ENCODE measurements around the gene LRRC61. TPM values are rescaled to one million over a fixed set of nuclear protein-coding genes. Genes with fewer than 3 reads are reported as not detected.

LRRC61 gene
- total RNA-seq, 2 donors from 2014 or later, result 37.1 to 37.3 TPM

DNA sequence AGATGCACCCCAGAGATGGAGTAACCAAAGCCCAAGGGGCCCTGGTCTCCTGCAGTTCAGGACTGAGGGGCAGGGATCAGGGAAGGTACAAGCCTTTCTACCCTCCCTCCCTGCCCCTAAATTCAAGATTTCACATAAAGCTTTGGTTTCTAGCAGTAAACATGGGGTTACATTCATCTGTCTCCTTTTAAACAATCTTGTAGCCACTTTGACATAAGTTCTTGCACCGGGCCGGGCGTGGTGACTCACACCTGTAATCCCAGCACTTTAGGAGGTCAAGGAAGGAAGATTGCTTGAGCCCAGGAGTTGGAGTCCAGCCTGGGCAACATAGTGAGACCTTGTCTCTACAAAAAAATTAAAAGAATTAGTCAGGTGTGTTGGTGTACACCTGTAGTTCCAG lies 4.2 kb downstream of the LRRC61 start:
- H3K4me1 Mint-ChIP-seq (ENCODE audit: low read depth), result peaks cover 35% of the 10 kb centered on the region
- H3K36me3 Mint-ChIP-seq (ENCODE audit: insufficient read depth in 2 of 2), result peaks cover 17 to 26% of the 10 kb centered on the region in 2 donors
- ATAC-seq (replicated peaks in 1 of 2), result no peak

DNA sequence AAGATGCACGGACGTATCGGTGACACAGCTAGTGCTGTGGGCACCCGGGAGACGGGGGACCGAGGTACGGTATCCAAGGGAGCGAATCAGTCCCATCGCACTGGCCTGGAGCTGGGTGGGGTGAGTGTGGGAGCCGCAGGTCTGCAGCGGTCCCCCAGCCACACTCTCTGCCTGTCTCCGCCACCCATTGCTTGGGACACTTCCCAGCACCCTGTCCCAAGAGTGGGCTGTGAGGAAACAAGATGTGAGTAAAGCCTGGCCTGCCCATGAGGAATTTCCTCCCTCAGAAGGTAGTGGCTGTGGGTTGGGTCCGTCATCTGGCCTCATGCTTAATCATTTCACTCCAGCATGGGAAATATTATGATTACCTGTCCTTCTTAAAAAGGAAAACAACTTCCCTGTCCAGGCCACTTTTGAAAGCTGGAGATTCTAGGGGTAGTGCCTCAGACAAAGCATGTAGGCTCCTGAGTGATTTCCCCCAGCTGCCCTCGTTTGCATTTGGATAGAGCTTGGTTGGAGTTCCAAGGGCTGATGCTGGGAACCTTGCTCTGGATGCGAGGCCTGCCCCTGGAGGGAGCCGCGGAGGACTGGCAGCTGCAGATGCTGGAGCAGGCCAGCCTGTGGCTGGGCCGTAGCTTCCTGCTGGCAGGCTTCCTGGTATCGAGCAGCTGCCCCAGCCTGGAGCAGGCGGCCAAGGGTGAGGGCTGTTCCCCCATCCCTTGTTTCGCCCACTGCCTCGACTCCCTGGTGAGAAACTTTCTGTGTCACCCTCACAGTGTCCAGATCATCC lies 6.4 kb downstream of the LRRC61 start:
- H3K4me1 Mint-ChIP-seq (ENCODE audit: low read depth), result peaks cover 23% of the 10 kb centered on the region
- no peak for DNase-seq
- H3K27me3 Mint-ChIP-seq (ENCODE audit: low read depth), result no peaks in the 10 kb centered on the region
- no peak overlapping the region for H3K4me3 Mint-ChIP-seq
- no peak overlapping the region for H3K27ac Mint-ChIP-seq
- ATAC-seq (replicated peaks in 1 of 2), result no peak
- H3K36me3 Mint-ChIP-seq (ENCODE audit: insufficient read depth in 2 of 2), result peaks cover 11 to 15% of the 10 kb centered on the region in 2 donors
- no peaks in the 10 kb centered on the region for H3K9me3 Mint-ChIP-seq

More for the DNA sequence above, 4.2 kb downstream of the LRRC61 start:
- DNase-seq, result no peak
- H3K27me3 Mint-ChIP-seq (ENCODE audit: low read depth), result no peaks in the 10 kb centered on the region
- H3K27ac Mint-ChIP-seq, result no peak overlapping the region
- no peaks in the 10 kb centered on the region for H3K9me3 Mint-ChIP-seq
- H3K4me3 Mint-ChIP-seq, result no peak overlapping the region

DNA sequence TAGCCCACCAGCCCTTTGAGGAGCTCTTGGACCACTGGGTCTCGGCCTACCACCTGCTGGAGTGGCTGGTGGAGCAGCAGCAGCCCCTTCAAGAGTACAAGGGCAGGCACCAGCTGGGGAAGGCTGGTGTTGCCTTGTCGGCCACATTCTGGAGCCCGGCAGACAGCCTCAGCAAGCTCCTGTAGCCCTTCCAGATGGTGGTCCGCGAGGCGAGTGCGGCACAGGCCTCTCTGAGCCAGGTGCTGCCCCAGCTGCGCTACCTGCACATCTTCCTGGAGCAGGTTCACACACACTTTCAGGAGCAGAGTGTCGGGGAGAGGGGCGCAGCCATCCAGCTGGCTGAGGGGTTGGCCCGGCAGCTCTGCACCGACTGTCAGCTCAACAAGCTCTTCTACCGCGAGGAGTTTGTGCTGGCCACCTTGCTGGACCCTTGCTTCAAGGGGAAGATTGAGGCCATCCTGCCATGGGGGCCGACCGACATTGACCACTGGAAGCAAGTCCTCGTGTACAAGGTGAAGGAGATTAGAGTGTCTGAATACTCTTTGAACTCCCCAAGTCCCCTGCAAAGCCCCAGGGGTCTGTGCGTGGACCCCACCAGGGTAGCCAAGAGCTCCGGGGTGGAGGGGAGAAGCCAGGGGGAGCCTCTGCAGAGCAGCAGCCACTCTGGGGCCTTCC lies 7.2 kb downstream of the LRRC61 start:
- H3K4me3 Mint-ChIP-seq, result no peak overlapping the region
- no peak overlapping the region for H3K27ac Mint-ChIP-seq
- H3K9me3 Mint-ChIP-seq, result no peaks in the 10 kb centered on the region
- no peak for ATAC-seq (replicated peaks in 1 of 2)
- peaks cover 15% of the 10 kb centered on the region for H3K4me1 Mint-ChIP-seq (ENCODE audit: low read depth)
- H3K27me3 Mint-ChIP-seq (ENCODE audit: low read depth), result no peaks in the 10 kb centered on the region
- no peak for DNase-seq
- peaks cover 7 to 9% of the 10 kb centered on the region in 2 donors for H3K36me3 Mint-ChIP-seq (ENCODE audit: insufficient read depth in 2 of 2)

DNA sequence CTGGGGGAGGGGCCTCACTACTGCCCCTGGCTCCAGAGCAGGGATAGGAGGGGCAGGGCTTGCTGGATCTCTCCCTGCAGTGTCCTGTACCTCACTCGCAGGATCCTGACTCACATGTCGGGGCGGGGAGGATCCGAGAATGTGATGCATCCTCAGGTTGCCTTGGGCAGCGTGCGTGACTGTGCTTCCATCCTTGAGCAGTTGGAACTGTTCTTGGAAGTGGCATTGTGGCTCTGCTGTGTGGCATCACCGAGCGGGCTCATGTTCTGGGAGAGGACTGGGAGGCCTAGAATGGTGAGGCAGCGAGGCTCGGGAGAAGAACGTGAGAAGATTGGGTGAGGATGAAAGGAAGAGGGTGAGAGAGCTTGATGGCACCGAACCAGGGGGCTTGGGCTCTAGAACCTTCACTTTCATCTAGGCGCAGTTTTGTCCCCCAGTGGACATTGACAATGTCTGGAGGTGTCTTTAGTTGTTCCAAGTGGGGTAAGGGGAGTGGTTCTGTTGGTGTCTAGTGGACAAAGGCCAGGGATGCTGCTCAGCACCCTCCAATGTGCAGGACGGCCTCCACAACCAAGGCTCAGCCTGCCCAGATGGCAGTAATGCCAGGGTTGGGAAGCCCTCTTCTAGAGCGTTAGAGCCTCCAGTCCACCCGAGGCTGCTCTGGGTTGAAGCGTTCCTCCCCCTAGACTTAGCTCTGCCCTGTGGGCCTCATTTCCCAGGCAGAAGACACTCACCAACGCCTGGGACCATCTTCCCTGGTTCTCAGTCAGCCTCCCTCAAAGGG lies 9.9 kb downstream of the LRRC61 start:
- Mint-ChIP-seq H3K27ac (no peak overlapping the region), H3K9me3 (no peaks in the 10 kb centered on the region), H3K4me3 (no peak overlapping the region), H3K27me3 (ENCODE audit: low read depth) (no peaks in the 10 kb centered on the region), H3K4me1 (ENCODE audit: low read depth) (no peaks in the 10 kb centered on the region), H3K36me3 (ENCODE audit: insufficient read depth in 2 of 2) (peaks cover 2 to 5% of the 10 kb centered on the region in 2 donors)
- ATAC-seq (replicated peaks in 1 of 2), result no peak
- DNase-seq, result no peak

DNA sequence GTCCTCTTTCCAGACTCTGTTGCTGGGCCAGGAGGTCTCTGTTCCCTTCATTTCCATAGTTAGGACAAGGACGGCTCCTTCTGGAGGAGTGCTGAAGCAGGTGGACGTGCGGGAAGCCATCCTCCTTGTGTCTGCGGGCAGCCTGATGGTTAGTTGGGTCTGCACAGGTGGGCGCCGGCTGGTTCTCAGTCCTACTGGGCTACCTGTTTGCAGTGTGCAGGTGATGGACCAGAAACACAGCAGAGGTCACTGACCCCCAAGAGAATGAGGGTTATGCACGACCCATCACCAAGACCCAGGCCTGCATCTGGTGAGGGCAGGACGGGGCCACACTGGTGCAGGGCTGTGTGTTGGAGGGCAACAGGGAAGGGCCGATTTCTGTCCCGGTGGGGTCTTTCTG lies 10.5 kb downstream of the LRRC61 start:
- Mint-ChIP-seq H3K4me1 (ENCODE audit: low read depth) (no peaks in the 10 kb centered on the region), H3K4me3 (no peak overlapping the region), H3K27ac (no peak overlapping the region), H3K36me3 (ENCODE audit: insufficient read depth in 2 of 2) (peaks cover 2 to 5% of the 10 kb centered on the region in 2 donors), H3K9me3 (no peaks in the 10 kb centered on the region), H3K27me3 (ENCODE audit: low read depth) (no peaks in the 10 kb centered on the region)
- DNase-seq, result no peak
- no peak for ATAC-seq (replicated peaks in 1 of 2)

DNA sequence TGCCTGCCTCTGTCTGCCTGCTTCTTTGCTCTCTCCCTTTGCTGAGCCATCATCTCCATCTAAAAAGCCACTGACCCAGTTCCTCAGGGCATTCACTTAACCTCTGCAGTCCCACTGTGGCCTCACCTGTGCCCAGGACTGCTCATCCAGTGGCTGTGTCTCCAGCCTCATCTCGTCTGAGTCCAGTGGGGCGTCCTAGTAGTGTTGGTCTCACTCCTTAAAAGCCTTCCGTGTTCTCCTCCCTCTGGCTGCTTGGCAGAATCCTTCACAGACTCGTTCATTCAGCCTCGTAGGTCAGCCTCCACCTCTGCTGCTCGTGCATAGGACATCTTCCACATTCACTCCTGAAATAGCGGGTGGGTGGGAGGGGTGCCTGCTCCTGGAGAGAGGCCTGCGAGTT lies 11.0 kb downstream of the LRRC61 start:
- Mint-ChIP-seq H3K9me3 (no peaks in the 10 kb centered on the region), H3K36me3 (ENCODE audit: insufficient read depth in 2 of 2) (peaks cover under 1 to 3% of the 10 kb centered on the region in 2 donors), H3K27me3 (ENCODE audit: low read depth) (no peaks in the 10 kb centered on the region), H3K4me1 (ENCODE audit: low read depth) (no peaks in the 10 kb centered on the region), H3K27ac (no peak overlapping the region), H3K4me3 (no peak overlapping the region)
- DNase-seq, result no peak
- ATAC-seq (replicated peaks in 1 of 2), result no peak

DNA sequence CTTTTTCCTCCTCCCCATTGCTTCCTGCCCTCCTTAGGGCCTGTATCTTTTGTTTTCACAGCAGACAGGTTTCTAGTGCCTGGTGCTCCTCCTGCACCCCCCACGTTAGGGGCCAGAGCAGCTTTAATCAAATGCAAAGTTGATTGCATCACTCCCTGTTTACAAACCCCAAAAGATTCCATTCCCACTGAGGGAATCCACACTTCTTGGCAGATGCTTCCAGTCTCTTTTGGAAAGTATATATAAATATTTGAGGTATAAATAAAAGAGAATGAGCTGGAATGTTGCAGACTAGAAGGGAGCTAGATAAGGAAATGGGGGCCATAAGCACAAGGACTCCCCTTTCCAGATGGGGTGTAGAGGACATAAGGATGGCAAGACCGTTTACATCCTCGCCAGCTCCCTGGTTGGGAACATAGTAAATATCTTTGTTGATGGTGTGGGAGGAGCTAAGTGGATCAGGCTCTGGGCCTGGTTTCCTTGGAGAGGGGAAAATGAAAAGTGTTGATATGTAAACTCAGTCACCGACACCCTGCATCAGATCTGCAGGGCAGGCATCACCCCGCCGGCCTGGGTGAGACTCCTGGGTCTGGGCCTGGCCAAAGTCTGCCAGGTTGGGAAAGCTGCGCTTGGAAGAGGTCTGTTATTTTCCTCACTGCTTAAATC lies 12.1 kb downstream of the LRRC61 start:
- ATAC-seq (replicated peaks in 1 of 2) (no peak), DNase-seq (no peak)
- Mint-ChIP-seq H3K4me1 (ENCODE audit: low read depth) (no peaks in the 10 kb centered on the region), H3K36me3 (ENCODE audit: insufficient read depth in 2 of 2) (peaks cover 0 to 2% of the 10 kb centered on the region in 2 donors), H3K27ac (no peak overlapping the region), H3K27me3 (ENCODE audit: low read depth) (peaks cover 8% of the 10 kb centered on the region), H3K9me3 (no peaks in the 10 kb centered on the region), H3K4me3 (no peak overlapping the region)

DNA sequence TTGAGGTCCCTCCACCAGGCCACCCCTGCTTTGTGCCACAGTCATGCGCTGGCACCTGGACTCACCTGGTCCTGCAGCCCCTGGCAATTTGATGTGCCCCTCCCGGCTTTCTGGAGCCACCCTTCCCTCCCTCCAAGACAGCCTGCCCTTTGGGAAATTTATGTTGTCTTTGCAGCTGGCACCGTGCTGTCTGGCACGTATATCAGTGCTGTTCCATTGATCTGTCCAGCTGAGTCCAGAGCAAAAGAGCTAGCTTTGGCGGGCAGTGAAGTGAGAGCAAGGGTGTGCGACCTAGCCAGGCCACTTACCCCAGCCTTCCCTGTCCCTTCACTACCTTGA lies 12.6 kb downstream of the LRRC61 start:
- no peak overlapping the region for H3K27ac Mint-ChIP-seq
- H3K36me3 Mint-ChIP-seq (ENCODE audit: insufficient read depth in 2 of 2), result peaks cover 0 to 2% of the 10 kb centered on the region in 2 donors
- H3K27me3 Mint-ChIP-seq (ENCODE audit: low read depth), result peaks cover 8% of the 10 kb centered on the region

DNA sequence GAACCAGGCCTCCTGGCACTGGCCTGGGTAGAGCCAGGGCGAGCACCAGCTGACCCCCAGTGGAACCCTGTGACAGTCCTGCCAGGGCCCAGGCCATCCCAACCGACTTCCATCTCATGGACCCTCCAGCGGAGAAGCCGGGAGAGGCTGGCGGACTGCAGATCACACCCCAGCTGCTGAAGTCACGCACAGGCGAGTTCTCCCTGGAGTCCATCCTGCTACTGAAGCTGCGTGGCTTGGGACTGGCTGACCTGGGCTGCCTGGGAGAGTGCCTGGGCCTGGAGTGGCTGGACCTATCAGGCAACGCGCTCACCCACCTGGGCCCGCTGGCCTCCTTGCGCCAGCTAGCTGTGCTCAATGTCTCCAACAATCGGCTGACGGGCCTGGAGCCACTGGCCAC lies 13.6 kb downstream of the LRRC61 start:
- no peaks in the 10 kb centered on the region for H3K36me3 Mint-ChIP-seq (ENCODE audit: insufficient read depth in 2 of 2)
- H3K4me3 Mint-ChIP-seq, result no peak overlapping the region
- H3K9me3 Mint-ChIP-seq, result no peaks in the 10 kb centered on the region
- no peak for DNase-seq
- ATAC-seq (replicated peaks in 1 of 2), result no peak
- H3K27me3 Mint-ChIP-seq (ENCODE audit: low read depth), result peaks cover 16% of the 10 kb centered on the region
- H3K27ac Mint-ChIP-seq, result no peak overlapping the region
- no peaks in the 10 kb centered on the region for H3K4me1 Mint-ChIP-seq (ENCODE audit: low read depth)

More for the DNA sequence above, 12.6 kb downstream of the LRRC61 start:
- Mint-ChIP-seq H3K9me3 (no peaks in the 10 kb centered on the region), H3K4me1 (ENCODE audit: low read depth) (no peaks in the 10 kb centered on the region), H3K4me3 (no peak overlapping the region)
- DNase-seq, result no peak
- no peak for ATAC-seq (replicated peaks in 1 of 2)

DNA sequence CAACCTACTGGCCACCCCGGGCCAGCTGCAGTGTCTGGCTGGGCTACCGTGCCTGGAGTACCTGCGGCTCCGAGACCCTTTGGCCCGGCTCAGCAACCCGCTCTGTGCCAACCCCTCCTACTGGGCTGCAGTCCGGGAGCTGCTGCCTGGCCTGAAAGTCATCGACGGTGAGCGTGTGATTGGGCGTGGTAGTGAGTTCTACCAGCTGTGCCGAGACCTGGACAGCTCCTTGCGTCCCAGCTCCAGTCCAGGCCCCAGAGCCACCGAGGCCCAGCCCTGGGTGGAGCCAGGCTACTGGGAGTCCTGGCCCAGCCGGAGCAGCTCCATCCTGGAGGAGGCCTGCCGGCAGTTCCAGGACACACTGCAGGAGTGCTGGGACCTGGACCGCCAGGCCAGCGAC lies 14.0 kb downstream of the LRRC61 start:
- no peaks in the 10 kb centered on the region for H3K9me3 Mint-ChIP-seq
- no peaks in the 10 kb centered on the region for H3K4me1 Mint-ChIP-seq (ENCODE audit: low read depth)

DNA sequence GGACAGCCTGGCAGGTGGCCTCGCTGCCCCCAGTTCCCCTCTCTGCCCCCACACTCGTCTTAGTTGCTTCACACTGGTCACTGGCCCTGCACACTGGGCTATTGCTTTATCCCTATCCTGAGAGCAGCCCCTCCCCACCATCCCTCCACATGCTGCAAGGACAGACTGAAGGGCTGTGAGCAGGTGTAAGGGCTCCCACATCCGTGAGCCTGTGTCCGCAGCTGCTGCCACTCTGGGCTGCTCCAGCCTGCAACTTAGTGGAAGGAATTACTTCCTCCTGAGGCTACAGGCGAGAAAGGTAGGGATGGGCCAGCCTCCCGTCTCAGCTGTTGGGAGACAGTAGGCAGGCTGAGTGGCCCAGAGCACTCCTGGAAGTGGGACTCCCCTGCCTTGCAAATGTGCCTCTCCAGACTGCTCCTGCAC lies 14.5 kb downstream of the LRRC61 start:
- no peak for ATAC-seq (replicated peaks in 1 of 2)
- H3K27me3 Mint-ChIP-seq (ENCODE audit: low read depth), result peaks cover 25% of the 10 kb centered on the region
- H3K4me1 Mint-ChIP-seq (ENCODE audit: low read depth), result no peaks in the 10 kb centered on the region
- H3K9me3 Mint-ChIP-seq, result no peaks in the 10 kb centered on the region
- no peak for DNase-seq
- H3K36me3 Mint-ChIP-seq (ENCODE audit: insufficient read depth in 2 of 2), result peaks cover 2% of the 10 kb centered on the region in 2 donors
- no peak overlapping the region for H3K4me3 Mint-ChIP-seq
- no peak overlapping the region for H3K27ac Mint-ChIP-seq

More for the DNA sequence above, 14.0 kb downstream of the LRRC61 start:
- DNase-seq, result no peak
- H3K36me3 Mint-ChIP-seq (ENCODE audit: insufficient read depth in 2 of 2), result peaks cover 2% of the 10 kb centered on the region in 2 donors
- H3K27ac Mint-ChIP-seq, result no peak overlapping the region
- peaks cover 21% of the 10 kb centered on the region for H3K27me3 Mint-ChIP-seq (ENCODE audit: low read depth)
- ATAC-seq (replicated peaks in 1 of 2), result no peak
- H3K4me3 Mint-ChIP-seq, result no peak overlapping the region

DNA sequence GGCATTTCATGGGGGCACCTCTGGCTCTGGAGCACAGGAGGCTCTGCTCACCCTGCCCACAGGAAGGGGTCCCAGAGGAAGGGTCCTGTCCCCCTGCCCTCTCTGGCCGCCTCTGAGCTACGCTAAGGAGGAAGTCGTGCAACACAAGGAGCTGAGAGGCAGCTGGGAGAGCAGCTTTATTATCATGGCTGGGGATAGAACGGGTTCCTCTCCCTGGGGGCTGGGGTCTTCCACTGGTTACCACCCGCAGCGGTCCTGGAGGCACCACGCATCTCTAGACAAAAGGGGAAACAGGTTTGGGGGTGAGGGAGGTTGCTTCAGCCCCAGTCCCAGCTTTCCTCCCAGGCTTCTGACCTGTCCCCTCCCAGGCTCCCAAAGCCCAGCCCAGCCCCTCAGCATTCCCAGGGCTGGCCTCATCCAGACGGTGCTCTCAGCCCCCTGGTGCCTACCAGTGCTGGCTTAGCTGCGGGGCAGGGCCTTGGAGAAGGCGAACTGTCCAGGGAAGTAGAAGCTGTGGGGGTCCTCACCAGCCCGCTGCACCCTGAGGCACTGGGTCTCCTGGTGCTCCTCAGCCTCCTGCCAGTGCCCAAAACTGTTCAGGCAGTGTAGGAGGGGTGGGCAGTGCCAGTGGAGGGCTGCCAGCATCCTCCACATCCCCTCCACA lies 15.1 kb downstream of the LRRC61 start:
- no peak for ATAC-seq (replicated peaks in 1 of 2)
- peaks cover 28% of the 10 kb centered on the region for H3K27me3 Mint-ChIP-seq (ENCODE audit: low read depth)
- no peak for DNase-seq
- no peaks in the 10 kb centered on the region for H3K4me1 Mint-ChIP-seq (ENCODE audit: low read depth)
- H3K27ac Mint-ChIP-seq, result no peak overlapping the region
- H3K36me3 Mint-ChIP-seq (ENCODE audit: insufficient read depth in 2 of 2), result peaks cover 2% of the 10 kb centered on the region in 2 donors
- no peaks in the 10 kb centered on the region for H3K9me3 Mint-ChIP-seq
- H3K4me3 Mint-ChIP-seq, result no peak overlapping the region
